ENCODE data around the gene VAV3. TPM values are rescaled to one million over a fixed set of nuclear protein-coding genes. Genes with fewer than 3 reads are reported as not detected.

The VAV3 gene
- polyA plus RNA-seq, 1 of the 3 experiments (the other 2 are of a cell fraction): not detected

DNA sequence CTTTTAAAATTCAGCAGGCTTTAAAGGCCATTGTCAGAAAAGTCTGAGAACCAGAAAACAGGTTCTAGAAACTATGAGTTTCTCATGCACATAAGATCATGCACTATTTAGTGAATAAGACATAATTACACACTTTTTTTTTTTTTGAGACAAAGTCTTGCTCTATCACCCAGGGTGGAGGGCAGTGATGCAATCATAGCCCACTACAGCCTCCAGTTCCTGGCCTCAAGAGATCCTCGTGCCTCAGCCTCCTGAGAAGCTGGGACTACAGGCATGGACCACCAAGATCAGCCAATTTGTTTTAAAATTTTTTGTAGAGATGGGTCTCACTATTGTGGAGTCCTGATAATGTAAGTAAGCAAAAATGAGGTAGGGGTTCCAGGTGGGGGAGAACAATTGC, 134.9 kb downstream of the VAV3 start:
- no peak overlapping the region for H2AFZ ChIP-seq (ENCODE audit: low read depth)
- H3K4me1 ChIP-seq (ENCODE audit: control insufficient read depth in 1 of 2, insufficient read depth in 2 of 2, low read depth in 1 of 2, low read length in 1 of 2): no peaks in the 10 kb centered on the region; a peak in 1 of 4 replicates
- DNase-seq: no peak
- H3K9ac ChIP-seq: no peak overlapping the region
- no peaks in the 10 kb centered on the region for H3K79me2 ChIP-seq (ENCODE audit: insufficient read depth)
- no peaks in the 10 kb centered on the region for H3K36me3 ChIP-seq (replicated peaks in 1 of 2; ENCODE audit: control insufficient read depth in 1 of 2, insufficient read depth in 2 of 2, low read length in 1 of 2)
- no peaks in the 10 kb centered on the region for H3K9me3 ChIP-seq
- H3K27ac ChIP-seq (ENCODE audit: low read depth in 2 of 2, low read length in 1 of 2): no peak overlapping the region
- no peak overlapping the region for H3K4me3 ChIP-seq (ENCODE audit: low read depth in 2 of 2, low read length in 1 of 2)
- POLR2A ChIA-PET: no interaction called here
- H3K27me3 ChIP-seq (ENCODE audit: insufficient read depth): no peaks in the 10 kb centered on the region
- H4K20me1 ChIP-seq (ENCODE audit: insufficient read depth): no peaks in the 10 kb centered on the region
- CTCF ChIA-PET: interaction anchor here (1.5 kb wide), 1 partner anchor 48 kb away, joined by 4 read pairs; no protein-coding TSS in a partner anchor
- no peak overlapping the region for H3K4me2 ChIP-seq
- no peak for TF ChIP-seq CHD2 (IDR thresholded peaks at IDR 0.05; ENCODE audit: low read length, partially characterized antibody)
- TF ChIP-seq, protein P1, sequence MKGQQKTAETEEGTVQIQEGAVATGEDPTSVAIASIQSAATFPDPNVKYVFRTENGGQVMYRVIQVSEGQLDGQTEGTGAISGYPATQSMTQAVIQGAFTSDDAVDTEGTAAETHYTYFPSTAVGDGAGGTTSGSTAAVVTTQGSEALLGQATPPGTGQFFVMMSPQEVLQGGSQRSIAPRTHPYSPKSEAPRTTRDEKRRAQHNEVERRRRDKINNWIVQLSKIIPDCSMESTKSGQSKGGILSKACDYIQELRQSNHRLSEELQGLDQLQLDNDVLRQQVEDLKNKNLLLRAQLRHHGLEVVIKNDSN (IDR thresholded peaks at IDR 0.05; ENCODE audit: borderline replicate concordance, low read depth): no peak
- no peak for TF ChIP-seq GABPA (IDR thresholded peaks at IDR 0.05; ENCODE audit: low read depth)
- no peak for TF ChIP-seq RFX5 (IDR thresholded peaks at IDR 0.05; ENCODE audit: low read length)
- TF ChIP-seq NRF1 (IDR thresholded peaks at IDR 0.05; ENCODE audit: low read depth, low read length): no peak
- TF ChIP-seq SIN3A (IDR thresholded peaks at IDR 0.05; ENCODE audit: borderline replicate concordance, low read depth, low read length): no peak
- TF ChIP-seq, protein P2, sequence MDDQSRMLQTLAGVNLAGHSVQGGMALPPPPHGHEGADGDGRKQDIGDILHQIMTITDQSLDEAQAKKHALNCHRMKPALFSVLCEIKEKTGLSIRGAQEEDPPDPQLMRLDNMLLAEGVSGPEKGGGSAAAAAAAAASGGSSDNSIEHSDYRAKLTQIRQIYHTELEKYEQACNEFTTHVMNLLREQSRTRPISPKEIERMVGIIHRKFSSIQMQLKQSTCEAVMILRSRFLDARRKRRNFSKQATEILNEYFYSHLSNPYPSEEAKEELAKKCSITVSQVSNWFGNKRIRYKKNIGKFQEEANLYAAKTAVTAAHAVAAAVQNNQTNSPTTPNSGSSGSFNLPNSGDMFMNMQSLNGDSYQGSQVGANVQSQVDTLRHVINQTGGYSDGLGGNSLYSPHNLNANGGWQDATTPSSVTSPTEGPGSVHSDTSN (IDR thresholded peaks at IDR 0.05): no peak
- TF ChIP-seq TAF1 (IDR thresholded peaks at IDR 0.05; ENCODE audit: borderline replicate concordance, low read depth, low read length): no peak
- no peak for TF ChIP-seq MXI1 (IDR thresholded peaks at IDR 0.05; ENCODE audit: low read depth, low read length)
- TF ChIP-seq, protein P3, sequence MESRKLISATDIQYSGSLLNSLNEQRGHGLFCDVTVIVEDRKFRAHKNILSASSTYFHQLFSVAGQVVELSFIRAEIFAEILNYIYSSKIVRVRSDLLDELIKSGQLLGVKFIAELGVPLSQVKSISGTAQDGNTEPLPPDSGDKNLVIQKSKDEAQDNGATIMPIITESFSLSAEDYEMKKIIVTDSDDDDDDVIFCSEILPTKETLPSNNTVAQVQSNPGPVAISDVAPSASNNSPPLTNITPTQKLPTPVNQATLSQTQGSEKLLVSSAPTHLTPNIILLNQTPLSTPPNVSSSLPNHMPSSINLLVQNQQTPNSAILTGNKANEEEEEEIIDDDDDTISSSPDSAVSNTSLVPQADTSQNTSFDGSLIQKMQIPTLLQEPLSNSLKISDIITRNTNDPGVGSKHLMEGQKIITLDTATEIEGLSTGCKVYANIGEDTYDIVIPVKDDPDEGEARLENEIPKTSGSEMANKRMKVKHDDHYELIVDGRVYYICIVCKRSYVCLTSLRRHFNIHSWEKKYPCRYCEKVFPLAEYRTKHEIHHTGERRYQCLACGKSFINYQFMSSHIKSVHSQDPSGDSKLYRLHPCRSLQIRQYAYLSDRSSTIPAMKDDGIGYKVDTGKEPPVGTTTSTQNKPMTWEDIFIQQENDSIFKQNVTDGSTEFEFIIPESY (IDR thresholded peaks at IDR 0.05; ENCODE audit: borderline replicate concordance, low read depth): no peak
- no peak for TF ChIP-seq POLR2AphosphoS5 (IDR thresholded peaks at IDR 0.05; ENCODE audit: low read depth, low read length)
- TF ChIP-seq, protein P4, sequence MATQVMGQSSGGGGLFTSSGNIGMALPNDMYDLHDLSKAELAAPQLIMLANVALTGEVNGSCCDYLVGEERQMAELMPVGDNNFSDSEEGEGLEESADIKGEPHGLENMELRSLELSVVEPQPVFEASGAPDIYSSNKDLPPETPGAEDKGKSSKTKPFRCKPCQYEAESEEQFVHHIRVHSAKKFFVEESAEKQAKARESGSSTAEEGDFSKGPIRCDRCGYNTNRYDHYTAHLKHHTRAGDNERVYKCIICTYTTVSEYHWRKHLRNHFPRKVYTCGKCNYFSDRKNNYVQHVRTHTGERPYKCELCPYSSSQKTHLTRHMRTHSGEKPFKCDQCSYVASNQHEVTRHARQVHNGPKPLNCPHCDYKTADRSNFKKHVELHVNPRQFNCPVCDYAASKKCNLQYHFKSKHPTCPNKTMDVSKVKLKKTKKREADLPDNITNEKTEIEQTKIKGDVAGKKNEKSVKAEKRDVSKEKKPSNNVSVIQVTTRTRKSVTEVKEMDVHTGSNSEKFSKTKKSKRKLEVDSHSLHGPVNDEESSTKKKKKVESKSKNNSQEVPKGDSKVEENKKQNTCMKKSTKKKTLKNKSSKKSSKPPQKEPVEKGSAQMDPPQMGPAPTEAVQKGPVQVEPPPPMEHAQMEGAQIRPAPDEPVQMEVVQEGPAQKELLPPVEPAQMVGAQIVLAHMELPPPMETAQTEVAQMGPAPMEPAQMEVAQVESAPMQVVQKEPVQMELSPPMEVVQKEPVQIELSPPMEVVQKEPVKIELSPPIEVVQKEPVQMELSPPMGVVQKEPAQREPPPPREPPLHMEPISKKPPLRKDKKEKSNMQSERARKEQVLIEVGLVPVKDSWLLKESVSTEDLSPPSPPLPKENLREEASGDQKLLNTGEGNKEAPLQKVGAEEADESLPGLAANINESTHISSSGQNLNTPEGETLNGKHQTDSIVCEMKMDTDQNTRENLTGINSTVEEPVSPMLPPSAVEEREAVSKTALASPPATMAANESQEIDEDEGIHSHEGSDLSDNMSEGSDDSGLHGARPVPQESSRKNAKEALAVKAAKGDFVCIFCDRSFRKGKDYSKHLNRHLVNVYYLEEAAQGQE (IDR thresholded peaks at IDR 0.05; ENCODE audit: low read depth, low read length): no peak
- TF ChIP-seq, protein P5, sequence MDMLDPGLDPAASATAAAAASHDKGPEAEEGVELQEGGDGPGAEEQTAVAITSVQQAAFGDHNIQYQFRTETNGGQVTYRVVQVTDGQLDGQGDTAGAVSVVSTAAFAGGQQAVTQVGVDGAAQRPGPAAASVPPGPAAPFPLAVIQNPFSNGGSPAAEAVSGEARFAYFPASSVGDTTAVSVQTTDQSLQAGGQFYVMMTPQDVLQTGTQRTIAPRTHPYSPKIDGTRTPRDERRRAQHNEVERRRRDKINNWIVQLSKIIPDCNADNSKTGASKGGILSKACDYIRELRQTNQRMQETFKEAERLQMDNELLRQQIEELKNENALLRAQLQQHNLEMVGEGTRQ (IDR thresholded peaks at IDR 0.05; ENCODE audit: borderline replicate concordance, low read depth, low read length): no peak
- TF ChIP-seq RCOR1 (IDR thresholded peaks at IDR 0.05; ENCODE audit: low read length): no peak
- TF ChIP-seq YY1 (IDR thresholded peaks at IDR 0.05; ENCODE audit: low read depth): no peak
- H3F3A ChIP-seq (replicated peaks; ENCODE audit: insufficient read depth): peaks cover 4% of the 10 kb centered on the region
- no peaks in the 10 kb centered on the region for H3K9me2 ChIP-seq
- WGBS (ENCODE audit: low lambda C conversion rate): 14% methylated on average over 1 of the region's 1 CpG
